Skeletal muscle cell (primary cell): ENCODE results near the gene IFNA21.
"Not testable (repeated sequence)": the region's sequence is repeated elsewhere in the genome, so short reads cannot be mapped to it uniquely, and the experiment has no call there.

Experiments
- DNase-seq: peaks from one replicate; pipeline ENCODE4 v3.0.0-alpha.2; 2010; ENCODE audit warnings: low read depth
- H3K4me3 ChIP-seq: 2 replicates; pipeline ENCODE4 v1.5.1; 2011; ENCODE audit warnings: low read depth, mild to moderate bottlenecking, control low read depth, low read length, moderate library complexity

The IFNA21 gene

GRCh38 chr9:21166560-21166959 lies at the start of gene IFNA21:
TSS of gene IFNA21 (minus strand) at chr9:21166660. CDS start at chr9:21166612, 48 bp downstream.
- H3K4me3 ChIP-seq, DNase-seq: not testable (repeated sequence)

- H3K4me3 ChIP-seq, DNase-seq: not testable (repeated sequence)
These were observed 47.2 kb upstream of the IFNA21 start for GRCh38 chr9:21213411-21214326.

GRCh38 chr9:21212160-21212559 lies 45.7 kb upstream of the IFNA21 start:
- DNase-seq, H3K4me3 ChIP-seq: not testable (repeated sequence)

GRCh38 chr9:21210782-21211181 lies 44.3 kb upstream of the IFNA21 start:
- not testable (repeated sequence) for DNase-seq, H3K4me3 ChIP-seq

- no peak for DNase-seq
- no peak overlapping the region for H3K4me3 ChIP-seq
These were observed 43.9 kb upstream of the IFNA21 start for GRCh38 chr9:21210311-21210710.

GRCh38 chr9:21207043-21207442 lies 40.6 kb upstream of the IFNA21 start, which contains the start of gene IFNA10:
TSS of gene IFNA10 (minus strand) at chr9:21207143. CDS start at chr9:21207097, 46 bp downstream.
- H3K4me3 ChIP-seq, DNase-seq: not testable (repeated sequence)

GRCh38 chr9:21205204-21205603 lies 38.7 kb upstream of the IFNA21 start:
- H3K4me3 ChIP-seq: no peak overlapping the region
- DNase-seq: no peak

GRCh38 chr9:21202105-21202504 lies 35.6 kb upstream of the IFNA21 start, which contains the start of gene IFNA7:
TSS of gene IFNA7 (minus strand) at chr9:21202205. CDS start at chr9:21202165, 40 bp downstream.
- H3K4me3 ChIP-seq, DNase-seq: not testable (repeated sequence)

GRCh38 chr9:21194867-21195776 lies 28.7 kb upstream of the IFNA21 start:
- DNase-seq, H3K4me3 ChIP-seq: not testable (repeated sequence)

- not testable (repeated sequence) for DNase-seq, H3K4me3 ChIP-seq
These were observed 21.0 kb upstream of the IFNA21 start, which contains the start of gene IFNA4 for GRCh38 chr9:21187487-21187886. TSS of gene IFNA4 (minus strand) at chr9:21187587. CDS start at chr9:21187531, 56 bp downstream.

GRCh38 chr9:21182810-21183736 lies 16.6 kb upstream of the IFNA21 start:
- not testable (repeated sequence) for H3K4me3 ChIP-seq, DNase-seq

- DNase-seq: no peak
- no peak overlapping the region for H3K4me3 ChIP-seq
These were observed 8.2 kb upstream of the IFNA21 start for GRCh38 chr9:21174671-21175070.

GRCh38 chr9:21172156-21172555 lies 5.7 kb upstream of the IFNA21 start:
- no peak for DNase-seq
- H3K4me3 ChIP-seq: no peak overlapping the region

- DNase-seq: no peak
- H3K4me3 ChIP-seq: no peak overlapping the region
These were observed 4.9 kb upstream of the IFNA21 start for GRCh38 chr9:21171351-21171750.

GRCh38 chr9:21165516-21165915 lies 944 bp downstream of the IFNA21 start:
- no peak overlapping the region for H3K4me3 ChIP-seq
- DNase-seq: no peak

- H3K4me3 ChIP-seq: no peak overlapping the region
- DNase-seq: peak; percentile 4
These were observed 6.3 kb downstream of the IFNA21 start for GRCh38 chr9:21160178-21160577.

GRCh38 chr9:21155501-21155900 lies 11.0 kb downstream of the IFNA21 start:
- H3K4me3 ChIP-seq: no peak overlapping the region
- DNase-seq: no peak

- no peak overlapping the region for H3K4me3 ChIP-seq
- peak; percentile 17 for DNase-seq
These were observed 12.3 kb downstream of the IFNA21 start for GRCh38 chr9:21154018-21154608.
